Right renal cortex interstitium (tissue), 3 donors: ENCODE results near the gene SP9. TPM values are rescaled to one million over a fixed set of nuclear protein-coding genes. Genes with fewer than 3 reads are reported as not detected.

Experiments used
- DNase-seq, 3 donors: peaks; one replicate each; pipeline ENCODE4 v3.0.0-alpha.2; 2013; ENCODE audit warnings: low read depth in 3 of 3, low spot score in 2 of 3
- polyA plus RNA-seq, 3 donors: library from polyadenylated mRNA; unstranded; fragments of 120-200 nt; gene quantifications; one replicate each; pipeline ENCODE4 v1.2.1, GENCODE V29; 2013; ENCODE audit not compliant: insufficient read length in 3 of 3

Gene SP9
- polyA plus RNA-seq, result not detected

GRCh38 chr2:174334781-174335251 is at the start of gene SP9:
Gene SP9 (plus strand): TSS chr2:174334954. CDS start chr2:174335093, 139 bp downstream.
- DNase-seq, result no peak

- no peak for DNase-seq
Measured at GRCh38 chr2:174286172-174286571, 48.6 kb upstream of the SP9 start.

- no peak for DNase-seq
Measured at GRCh38 chr2:174292908-174293307, 41.8 kb upstream of the SP9 start.

GRCh38 chr2:174300114-174300513 is 34.6 kb upstream of the SP9 start:
- no peak for DNase-seq

- DNase-seq, result no peak
Measured at GRCh38 chr2:174312581-174313234, 22.0 kb upstream of the SP9 start.

GRCh38 chr2:174322149-174322548 is 12.6 kb upstream of the SP9 start:
- DNase-seq, result no peak

- DNase-seq, result no peak
Measured at GRCh38 chr2:174322746-174323145, 12.0 kb upstream of the SP9 start.

GRCh38 chr2:174324530-174324929 is 10.2 kb upstream of the SP9 start:
- DNase-seq, result no peak

GRCh38 chr2:174325373-174326160 is 9.2 kb upstream of the SP9 start:
- DNase-seq, result no peak

- no peak for DNase-seq
Measured at GRCh38 chr2:174326161-174327020, 8.4 kb upstream of the SP9 start.

- DNase-seq, result no peak
Measured at GRCh38 chr2:174327021-174327840, 7.5 kb upstream of the SP9 start.

- no peak for DNase-seq
Measured at GRCh38 chr2:174327841-174328113, 7.0 kb upstream of the SP9 start.

- DNase-seq, result no peak
Measured at GRCh38 chr2:174328114-174328960, 6.4 kb upstream of the SP9 start.

GRCh38 chr2:174328961-174329715 is 5.6 kb upstream of the SP9 start:
- DNase-seq, result no peak

- no peak for DNase-seq
Measured at GRCh38 chr2:174330945-174331594, 3.7 kb upstream of the SP9 start.

- no peak for DNase-seq
Measured at GRCh38 chr2:174331595-174332216, 3.0 kb upstream of the SP9 start.

- DNase-seq, result no peak
Measured at GRCh38 chr2:174332217-174332963, 2.4 kb upstream of the SP9 start.
